Lung (tissue), 12 donors: ENCODE data around the gene CCDC106. TPM values are rescaled to one million over a fixed set of nuclear protein-coding genes. Genes with fewer than 3 reads are reported as not detected.

Experiments used
- ATAC-seq: fragments of 200-7000 bp; cut with Tn5 transposase; one replicate; pipeline ENCODE4 v1.9.1; 2020; ENCODE audit warnings: moderate number of reproducible peaks; ENCODE audit not compliant: insufficient read depth, low FRiP score
- DNase-seq, 3 donors: peaks; one replicate each; pipeline ENCODE4 v3.0.0-alpha.2; 2013 to 2017
- H3K27ac ChIP-seq, 2 donors: one replicate each; pipeline ENCODE4 v1.5.1; 2013; ENCODE audit warnings: mild to moderate bottlenecking in 2 of 2, moderate library complexity in 2 of 2, control low read depth in 1 of 2, inconsistent platforms in 1 of 2, low read depth in 1 of 2, low read length in 1 of 2
- H3K27me3 ChIP-seq, 3 donors: one replicate each; pipeline ENCODE4 v1.5.1; 2013; ENCODE audit warnings: low read length in 2 of 3; ENCODE audit not compliant: control insufficient read depth in 3 of 3, insufficient read depth in 3 of 3
- H3K36me3 ChIP-seq, 4 donors: one replicate each; pipeline ENCODE4 v1.5.1; 2013; ENCODE audit warnings: low read length in 4 of 4, mild to moderate bottlenecking in 1 of 4, moderate library complexity in 1 of 4; ENCODE audit not compliant: control insufficient read depth in 4 of 4, insufficient read depth in 4 of 4
- H3K4me1 ChIP-seq, 5 donors: one replicate each; pipeline ENCODE4 v1.5.1; 2013; ENCODE audit warnings: low read length in 5 of 5, mild to moderate bottlenecking in 2 of 5, moderate library complexity in 1 of 5; ENCODE audit not compliant: control insufficient read depth in 5 of 5, insufficient read depth in 5 of 5
- H3K4me3 ChIP-seq: one replicate; pipeline ENCODE4 v1.5.1; 2013; ENCODE audit warnings: mild to moderate bottlenecking, control low read depth, moderate library complexity
- H3K9ac ChIP-seq, 2 donors: one replicate each; pipeline ENCODE4 v1.5.1; 2013; ENCODE audit warnings: low read length in 2 of 2, control low read depth in 1 of 2; ENCODE audit not compliant: insufficient read depth in 1 of 2
- H3K9me3 ChIP-seq, 4 donors: one replicate each; pipeline ENCODE4 v1.5.1; 2013; ENCODE audit warnings: low read length in 3 of 4, mild to moderate bottlenecking in 1 of 4, moderate library complexity in 1 of 4; ENCODE audit not compliant: control insufficient read depth in 4 of 4, insufficient read depth in 3 of 4
- CTCF ChIP-seq: IDR thresholded peaks from 2 replicates; pipeline ENCODE4 v1.5.1; 2012; ENCODE audit warnings: mild to moderate bottlenecking; ENCODE audit errors: control extremely low read depth, extremely low read depth
- WGBS, 2 donors: extraction: QIAGEN DNeasy Blood & Tissue Kit; methylation state at CpG; one replicate each; pipeline ENCODE4 v1.1.7; 2013; 5-methylcytosine and 5-hydroxymethylcytosine counted together
- polyA plus RNA-seq, 2 donors: library from polyadenylated mRNA; stranded (reverse); fragments of 200-250 nt; gene quantifications; one replicate each; pipeline ENCODE4 v1.2.1, GENCODE V29; 2013
- total RNA-seq, 2 donors: library from RNA; depleted of rRNA in 1 of 2; stranded (reverse); fragments of >200 nt in 1 of 2; gene quantifications; one replicate each; pipeline ENCODE4 v1.2.1, GENCODE V29; 2014 to 2021
- donor health status: control.
- donor health status: control.
- donor health status: Bipolar disorder and iron deficiency.
- donor health status: healthy.
- donor health status: DM: yes; HTN: yes; CAD: no.

The CCDC106 gene
- total and polyA plus RNA-seq, 4 donors: 8.3 to 25.9 (median 14.3) TPM

GRCh38 chr19:55624109-55625003, 23.7 kb upstream of the CCDC106 start, which contains the start of gene ZNF784:
TSS of gene ZNF784 (minus strand) at chr19:55624566. CDS start at chr19:55624561, 5 bp downstream.
- H3K9ac ChIP-seq: peak within 1 kb of the TSS; percentile 57 to 91
- DNase-seq: peak; percentile 96 to 97 (median 96)
- H3K9me3 ChIP-seq: no peaks in the 10 kb centered on the region
- peak within 1 kb of the TSS; percentile 86 to 96 for H3K27ac ChIP-seq
- WGBS, 2 donors: 1% methylated on average over 41 to 56 of the region's 56 CpGs
- H3K27me3 ChIP-seq: no peaks in the 10 kb centered on the region
- H3K4me1 ChIP-seq: peaks cover 3 to 24% (median 8%) of the 10 kb centered on the region in 5 donors
- peak; percentile 91 for ATAC-seq
- TF ChIP-seq CTCF: no peak
- peaks cover 3 to 19% (median 4%) of the 10 kb centered on the region in 4 donors for H3K36me3 ChIP-seq
- H3K4me3 ChIP-seq: peak within 1 kb of the TSS; percentile 44

GRCh38 chr19:55625004-55625326, 23.0 kb upstream of the CCDC106 start:
- Histone ChIP-seq H3K9me3 (no peaks in the 10 kb centered on the region), H3K27me3 (no peaks in the 10 kb centered on the region), H3K4me3 (peak overlapping the region; percentile 44), H3K27ac (peak overlapping the region in 1 of 2 donors; percentile 45), H3K4me1 (peaks cover 0 to 18% (median 5%) of the 10 kb centered on the region in 5 donors), H3K36me3 (peaks cover 3 to 19% (median 4%) of the 10 kb centered on the region in 4 donors), H3K9ac (peak overlapping the region in 1 of 2 donors; percentile 91)
- 43 to 49% methylated on average over 11 of the region's 11 CpGs for whole genome bisulfite sequencing, 2 donors
- no peak for ATAC-seq
- no peak for DNase-seq
- no peak for TF ChIP-seq CTCF

- H3K27ac ChIP-seq: no peak overlapping the region
- WGBS, 2 donors: 82 to 92% methylated on average over 11 of the region's 11 CpGs
Measured at GRCh38 chr19:55626350-55626749, 21.7 kb upstream of the CCDC106 start.

More at GRCh38 chr19:55626350-55626749, 21.7 kb upstream of the CCDC106 start:
- no peak for ATAC-seq
- Histone ChIP-seq H3K9me3 (no peaks in the 10 kb centered on the region), H3K36me3 (peaks cover 0 to 12% (median 2%) of the 10 kb centered on the region in 4 donors), H3K9ac (no peak overlapping the region), H3K4me3 (no peak overlapping the region), H3K4me1 (peaks cover 0 to 14% (median 3%) of the 10 kb centered on the region in 5 donors), H3K27me3 (no peaks in the 10 kb centered on the region)
- no peak for TF ChIP-seq CTCF
- DNase-seq: no peak
